OCI-LY1 (cell line): Measurements from ENCODE around the gene SESN1.

Source experiments
- H2AFZ ChIP-seq: fragments of 200-600 bp; sonication (generic), shearing (Covaris generic); 2 replicates; pipeline ENCODE4 v1.6.0; 2014; ENCODE audit warnings: antibody characterized with exemption, mild to moderate bottlenecking, low read length
- H3F3A ChIP-seq: fragments of 200-600 bp; sonication (generic), shearing (Covaris generic); 2 replicates; pipeline ENCODE4 v1.6.0; 2014; ENCODE audit warnings: mild to moderate bottlenecking, antibody characterized with exemption, low read length, moderate library complexity; ENCODE audit not compliant: insufficient read depth
- H3K27ac ChIP-seq: fragments of 200-600 bp; sonication (generic); 2 replicates; pipeline ENCODE4 v1.5.1; 2014; ENCODE audit warnings: low read length, mixed run types, mild to moderate bottlenecking, low read depth; ENCODE audit not compliant: poor library complexity, severe bottlenecking
- H3K27me3 ChIP-seq: fragments of 200-600 bp; sonication (generic); 2 replicates; pipeline ENCODE4 v1.6.0; 2014; ENCODE audit warnings: antibody characterized with exemption, mild to moderate bottlenecking, low read length, moderate library complexity; ENCODE audit not compliant: insufficient read depth
- H3K36me3 ChIP-seq: fragments of 200-600 bp; sonication (generic); 2 replicates; pipeline ENCODE4 v1.6.1; 2014; ENCODE audit warnings: mild to moderate bottlenecking, antibody characterized with exemption, low read length, moderate library complexity, mixed read lengths; ENCODE audit not compliant: insufficient read depth
- H3K4me1 ChIP-seq: fragments of 200-600 bp; sonication (generic); 2 replicates; pipeline ENCODE4 v1.5.1; 2014; ENCODE audit warnings: mild to moderate bottlenecking, low read length, moderate library complexity; ENCODE audit not compliant: insufficient read depth, severe bottlenecking
- H3K4me2 ChIP-seq: fragments of 200-600 bp; sonication (generic), shearing (Covaris generic); 2 replicates; pipeline ENCODE4 v1.6.1; 2014; ENCODE audit warnings: low read length
- H3K4me3 ChIP-seq: fragments of 200-600 bp; sonication (generic); 2 replicates; pipeline ENCODE4 v1.5.1; 2014; ENCODE audit warnings: low read length, low read depth, mild to moderate bottlenecking, mixed read lengths; ENCODE audit not compliant: poor library complexity, severe bottlenecking
- H3K79me2 ChIP-seq: fragments of 200-600 bp; shearing (Covaris generic); 2 replicates; pipeline ENCODE4 v1.6.1; 2016; ENCODE audit warnings: mixed run types, low read length, mixed read lengths; ENCODE audit not compliant: insufficient read depth
- H3K9ac ChIP-seq: fragments of 200-600 bp; sonication (generic), shearing (Covaris generic); 2 replicates; pipeline ENCODE4 v1.6.1; 2014; ENCODE audit warnings: mild to moderate bottlenecking, low read length, mixed read lengths
- H3K9me2 ChIP-seq: fragments of 200-600 bp; sonication (generic), shearing (Covaris generic); 2 replicates; pipeline ENCODE4 v1.6.1; 2014; ENCODE audit warnings: low read depth, mild to moderate bottlenecking, low read length, mixed read lengths
- H3K9me3 ChIP-seq: fragments of 200-600 bp; shearing (Covaris generic); 2 replicates; pipeline ENCODE4 v1.6.1; 2014; ENCODE audit warnings: low read length, mixed read lengths
- H4K20me1 ChIP-seq: fragments of 200-600 bp; sonication (generic), shearing (Covaris generic); 2 replicates; pipeline ENCODE4 v1.6.0; 2016; ENCODE audit warnings: mild to moderate bottlenecking, low read length; ENCODE audit not compliant: insufficient read depth
- CTCF ChIP-seq: fragments of 200-600 bp; sonication (generic), shearing (Covaris generic); IDR thresholded peaks from 2 replicates; pipeline ENCODE4 v1.5.1; 2017; ENCODE audit warnings: mild to moderate bottlenecking, antibody characterized with exemption, low read length, moderate library complexity, mixed read lengths
- EZH2 ChIP-seq: fragments of 200-600 bp; sonication (generic), shearing (Covaris generic); IDR thresholded peaks from 2 replicates; pipeline ENCODE4 v1.8.0; 2017; ENCODE audit warnings: borderline replicate concordance, mixed run types, mild to moderate bottlenecking, antibody characterized with exemption, low read length, moderate library complexity, mixed read lengths

Gene SESN1

GRCh38 chr6:109019911-109020310 is 74.7 kb downstream of the SESN1 start:
- H3F3A ChIP-seq: no peaks in the 10 kb centered on the region
- H3K27ac ChIP-seq: no peak overlapping the region
- no peaks in the 10 kb centered on the region for H3K79me2 ChIP-seq
- H4K20me1 ChIP-seq: no peaks in the 10 kb centered on the region
- H3K36me3 ChIP-seq: no peaks in the 10 kb centered on the region
- H3K4me1 ChIP-seq: peaks cover 61% of the 10 kb centered on the region
- no peak overlapping the region for H2AFZ ChIP-seq
- no peaks in the 10 kb centered on the region for H3K27me3 ChIP-seq
- H3K9ac ChIP-seq: no peak overlapping the region
- no peaks in the 10 kb centered on the region for H3K9me2 ChIP-seq
- TF ChIP-seq CTCF (no peak), EZH2 (no peak)
- H3K4me2 ChIP-seq: no peak overlapping the region
- no peak overlapping the region for H3K4me3 ChIP-seq
- H3K9me3 ChIP-seq: no peaks in the 10 kb centered on the region

- Histone ChIP-seq H3K27ac (peak overlapping the region; percentile 81), H3K79me2 (no peaks in the 10 kb centered on the region), H3K9ac (peak overlapping the region; percentile 1; the same call in 1 of the 2 replicates), H3K27me3 (no peaks in the 10 kb centered on the region), H3K36me3 (no peaks in the 10 kb centered on the region), H3K4me2 (peak overlapping the region; percentile 21; the same call in 1 of the 2 replicates), H3K4me1 (peaks cover 70% of the 10 kb centered on the region), H2AFZ (no peak overlapping the region), H3K9me2 (no peaks in the 10 kb centered on the region), H3K4me3 (no peak overlapping the region), H4K20me1 (no peaks in the 10 kb centered on the region), H3F3A (no peaks in the 10 kb centered on the region), H3K9me3 (no peaks in the 10 kb centered on the region)
- TF ChIP-seq EZH2 (no peak), CTCF (no peak)
Observed at GRCh38 chr6:109015176-109015575, 79.5 kb downstream of the SESN1 start.

GRCh38 chr6:109014606-109015005 is 80.0 kb downstream of the SESN1 start:
- no peaks in the 10 kb centered on the region for H3F3A ChIP-seq
- peak overlapping the region; percentile 81 for H3K27ac ChIP-seq
- no peaks in the 10 kb centered on the region for H3K9me2 ChIP-seq
- no peak for TF ChIP-seq EZH2
- no peak for TF ChIP-seq CTCF
- H3K4me3 ChIP-seq: no peak overlapping the region
- H3K4me2 ChIP-seq: peak overlapping the region; percentile 21; the same call in 1 of the 2 replicates
- no peaks in the 10 kb centered on the region for H3K36me3 ChIP-seq
- H3K79me2 ChIP-seq: no peaks in the 10 kb centered on the region
- no peaks in the 10 kb centered on the region for H4K20me1 ChIP-seq
- peaks cover 68% of the 10 kb centered on the region for H3K4me1 ChIP-seq
- H3K9ac ChIP-seq: peak overlapping the region; percentile 21; the same call in 1 of the 2 replicates
- no peaks in the 10 kb centered on the region for H3K9me3 ChIP-seq
- no peaks in the 10 kb centered on the region for H3K27me3 ChIP-seq
- H2AFZ ChIP-seq: no peak overlapping the region
